Natural killer cell (primary cell): ENCODE measurements around the gene SLC8B1. TPM values are rescaled to one million over a fixed set of nuclear protein-coding genes. Genes with fewer than 3 reads are reported as not detected.

Experiments used
- ATAC-seq, 3 donors: fragments of 150-1000 bp in 2 of 3; fragments of 200-7000 bp in 1 of 3; cut with Tn5 transposase; 1 replicate in 1 of 3; 2 replicates in 2 of 3; pipeline ENCODE4 v1.10.0; 2021; ENCODE audit warnings: mild to moderate bottlenecking in 2 of 3, moderate library complexity in 2 of 3
- DNase-seq, 2 donors: peaks; one replicate each; pipeline versions ENCODE4 v3.0.0 to v3.0.0-alpha.2; 2013 to 2021; ENCODE audit warnings: mixed read lengths in 1 of 2
- H3K27ac ChIP-seq: one replicate; pipeline ENCODE4 v1.5.1; 2013; ENCODE audit warnings: mild to moderate bottlenecking, low read length
- H3K27me3 ChIP-seq: one replicate; pipeline ENCODE4 v1.6.1; 2013; ENCODE audit warnings: low read length; ENCODE audit not compliant: control insufficient read depth, insufficient read depth
- H3K36me3 ChIP-seq: one replicate; pipeline ENCODE4 v1.6.1; 2013; ENCODE audit warnings: low read length; ENCODE audit not compliant: control insufficient read depth, insufficient read depth
- H3K4me1 ChIP-seq: one replicate; pipeline ENCODE4 v1.6.1; 2013; ENCODE audit warnings: low read length; ENCODE audit not compliant: control insufficient read depth, insufficient read depth
- H3K4me3 ChIP-seq: one replicate; pipeline ENCODE4 v1.5.1; 2013; ENCODE audit warnings: low read length
- H3K9me3 ChIP-seq: one replicate; pipeline ENCODE4 v1.6.1; 2013; ENCODE audit warnings: low read length; ENCODE audit not compliant: control insufficient read depth, insufficient read depth
- H3K27ac Mint-ChIP-seq, 2 donors: one replicate each; pipeline ENCODE4 v1.8.0; 2022; ENCODE audit warnings: mild to moderate bottlenecking in 2 of 2, mixed read lengths in 2 of 2, moderate library complexity in 1 of 2
- H3K27me3 Mint-ChIP-seq, 2 donors: one replicate each; pipeline ENCODE4 v1.8.0; 2022; ENCODE audit warnings: low read depth in 2 of 2, mixed read lengths in 2 of 2
- H3K36me3 Mint-ChIP-seq: one replicate; pipeline ENCODE4 v1.8.0; 2022; ENCODE audit warnings: mixed read lengths
- H3K4me1 Mint-ChIP-seq, 2 donors: one replicate each; pipeline ENCODE4 v1.8.0; 2022; ENCODE audit warnings: mixed read lengths in 2 of 2
- H3K4me3 Mint-ChIP-seq: one replicate; pipeline ENCODE4 v1.8.0; 2022; ENCODE audit warnings: mild to moderate bottlenecking, moderate library complexity, mixed read lengths
- H3K9me3 Mint-ChIP-seq, 2 donors: one replicate each; pipeline ENCODE4 v1.8.0; 2022; ENCODE audit warnings: mixed read lengths in 2 of 2
- CTCF ChIP-seq: fragments of 200-600 bp; IDR thresholded peaks from one replicate; pipeline ENCODE4 v1.8.0; 2022; ENCODE audit warnings: antibody characterized with exemption
- WGBS: methylation state at CpG from one replicate; pipeline ENCODE4 v1.1.7; 2013; ENCODE audit warnings: missing lambda C conversion rate; ENCODE audit not compliant: insufficient coverage; 5-methylcytosine and 5-hydroxymethylcytosine counted together
- intact Hi-C: fragments of 100-400 bp; cut with micrococcal nuclease; formaldehyde crosslinking; loops from one replicate; pipeline ENCODE4 v1.14.2; 2022
- total RNA-seq, 4 donors: library from RNA; stranded (reverse); fragments of 120-200 nt in 1 of 4; gene quantifications; one replicate each; pipeline versions ENCODE4 v1.2.3 to v1.2.4, GENCODE V29; 2013 to 2022

The SLC8B1 gene
- total RNA-seq, 3 donors from 2014 or later (not counting 1 experiment from before 2014, with no cell fraction given), result 26.1 to 34.4 (median 31.2) TPM

DNA sequence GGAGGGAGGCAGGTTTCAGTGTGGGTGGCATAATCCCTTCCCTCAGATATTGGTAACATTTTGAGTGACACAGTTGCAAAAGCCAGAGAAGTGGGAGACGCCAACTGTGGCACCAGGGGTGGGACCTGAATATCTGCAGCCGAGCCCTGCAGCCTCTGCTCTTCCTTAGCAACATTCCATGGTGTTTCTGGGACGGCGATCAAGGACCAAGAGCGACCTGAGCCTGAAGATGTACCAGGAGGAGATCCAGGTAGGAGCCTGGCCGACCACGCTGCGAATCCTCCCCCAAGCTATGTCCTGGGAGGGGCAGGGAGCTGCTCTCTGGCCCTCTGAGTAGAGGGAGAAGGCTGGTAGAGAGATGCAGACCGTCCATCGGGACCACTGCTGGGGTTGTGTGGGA lies 41.8 kb downstream of the SLC8B1 start:
- WGBS, result 96% methylated on average over 10 of the region's 10 CpGs
- Mint-ChIP-seq H3K36me3 (no peaks in the 10 kb centered on the region), H3K4me3 (no peak overlapping the region), H3K27ac (no peak overlapping the region), H3K4me1 (no peaks in the 10 kb centered on the region), H3K9me3 (no peaks in the 10 kb centered on the region), H3K27me3 (no peaks in the 10 kb centered on the region)
- no peaks in the 10 kb centered on the region for H3K9me3 ChIP-seq
- no peak overlapping the region for H3K4me3 ChIP-seq
- H3K4me1 ChIP-seq, result no peaks in the 10 kb centered on the region
- H3K36me3 ChIP-seq, result peaks cover 9% of the 10 kb centered on the region
- DNase-seq (no peak), ATAC-seq (no peak)
- H3K27ac ChIP-seq, result no peak overlapping the region
- TF ChIP-seq CTCF, result no peak
- intact Hi-C loops, result no loop called here
- no peaks in the 10 kb centered on the region for H3K27me3 ChIP-seq

GRCh38 chr12:113292547-113292946 lies 42.4 kb downstream of the SLC8B1 start:
- H3K4me3 ChIP-seq, result no peak overlapping the region
- H3K36me3 Mint-ChIP-seq, result no peaks in the 10 kb centered on the region
- no peaks in the 10 kb centered on the region for H3K4me1 Mint-ChIP-seq
- no peak for ATAC-seq
- intact Hi-C loops, result no loop called here
- H3K9me3 ChIP-seq, result no peaks in the 10 kb centered on the region
- no peak for TF ChIP-seq CTCF
- peaks cover 9% of the 10 kb centered on the region for H3K36me3 ChIP-seq
- no peak overlapping the region for H3K4me3 Mint-ChIP-seq
- no peak overlapping the region for H3K27ac ChIP-seq
- H3K9me3 Mint-ChIP-seq, result no peaks in the 10 kb centered on the region
- H3K27me3 Mint-ChIP-seq, result no peaks in the 10 kb centered on the region
- 89% methylated on average over 7 of the region's 7 CpGs for WGBS
- no peaks in the 10 kb centered on the region for H3K27me3 ChIP-seq
- H3K4me1 ChIP-seq, result no peaks in the 10 kb centered on the region
- no peak overlapping the region for H3K27ac Mint-ChIP-seq
- no peak for DNase-seq

DNA sequence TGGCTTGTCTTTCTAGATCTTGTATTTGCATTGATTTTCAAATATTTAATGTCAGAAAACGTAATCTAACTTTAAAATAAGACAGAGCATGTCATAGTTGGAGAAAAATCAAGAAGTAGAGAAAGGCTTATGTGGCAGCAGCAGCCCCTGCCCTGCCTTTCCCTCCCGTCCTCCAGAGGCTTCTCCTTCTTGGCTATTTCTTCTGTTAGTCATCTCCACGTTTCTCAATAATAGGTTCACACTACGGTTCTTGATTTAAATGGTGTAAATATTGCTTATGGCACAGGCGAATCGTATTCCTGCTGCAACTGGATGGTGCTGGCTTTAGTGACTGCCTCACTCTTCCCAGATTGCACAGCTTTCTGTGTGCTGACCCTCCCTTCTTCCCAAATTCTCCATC lies 42.8 kb downstream of the SLC8B1 start:
- Histone ChIP-seq H3K27ac (no peak overlapping the region), H3K27me3 (no peaks in the 10 kb centered on the region), H3K9me3 (no peaks in the 10 kb centered on the region), H3K4me1 (no peaks in the 10 kb centered on the region), H3K36me3 (peaks cover 9% of the 10 kb centered on the region), H3K4me3 (no peak overlapping the region)
- no peaks in the 10 kb centered on the region for H3K36me3 Mint-ChIP-seq
- no peaks in the 10 kb centered on the region for H3K27me3 Mint-ChIP-seq
- no peaks in the 10 kb centered on the region for H3K9me3 Mint-ChIP-seq
- ATAC-seq, result no peak
- no peak for DNase-seq
- H3K4me3 Mint-ChIP-seq, result no peak overlapping the region
- WGBS, result 97% methylated on average over 5 of the region's 6 CpGs
- H3K4me1 Mint-ChIP-seq, result no peaks in the 10 kb centered on the region
- H3K27ac Mint-ChIP-seq, result no peak overlapping the region
- TF ChIP-seq CTCF, result no peak
- intact Hi-C loops, result no loop called here

DNA sequence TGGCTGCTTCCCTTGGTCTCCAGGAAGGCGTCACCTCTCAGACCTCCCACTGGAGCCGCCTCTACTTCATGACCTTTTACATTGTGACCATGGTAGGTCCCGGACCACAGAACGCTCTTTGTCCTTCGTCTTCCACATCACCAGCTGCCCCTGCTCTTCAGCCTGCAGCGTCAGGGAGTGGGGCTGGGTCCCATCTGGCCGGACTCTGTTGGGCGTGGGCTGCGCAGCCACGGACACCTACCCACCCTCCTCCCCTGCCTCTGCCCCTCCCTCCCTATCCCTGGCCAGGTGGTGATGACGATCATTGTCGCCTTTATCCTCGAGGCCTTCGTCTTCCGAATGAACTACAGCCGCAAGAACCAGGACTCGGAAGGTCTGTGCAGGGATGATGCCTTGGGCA lies 43.3 kb downstream of the SLC8B1 start:
- no peaks in the 10 kb centered on the region for H3K27me3 ChIP-seq
- Mint-ChIP-seq H3K9me3 (no peaks in the 10 kb centered on the region), H3K27me3 (no peaks in the 10 kb centered on the region), H3K36me3 (no peaks in the 10 kb centered on the region), H3K4me3 (no peak overlapping the region), H3K4me1 (no peaks in the 10 kb centered on the region), H3K27ac (no peak overlapping the region)
- no peaks in the 10 kb centered on the region for H3K9me3 ChIP-seq
- peaks cover 9% of the 10 kb centered on the region for H3K36me3 ChIP-seq
- H3K4me3 ChIP-seq, result no peak overlapping the region
- intact Hi-C loops, result no loop called here
- DNase-seq (no peak), ATAC-seq (no peak)
- no peaks in the 10 kb centered on the region for H3K4me1 ChIP-seq
- no peak for TF ChIP-seq CTCF
- WGBS, result 96% methylated on average over 17 of the region's 17 CpGs
- no peak overlapping the region for H3K27ac ChIP-seq
